Endothelial cell of coronary artery (primary cell): ENCODE measurements around the gene MTMR1. TPM values are rescaled to one million over a fixed set of nuclear protein-coding genes. Genes with fewer than 3 reads are reported as not detected.

Source experiments
- total RNA-seq: library from RNA; depleted of rRNA; stranded (reverse); fragments of >200 nt; gene quantifications from 2 replicates; pipeline ENCODE4 v1.2.3, GENCODE V29; 2014

The MTMR1 gene
- total RNA-seq = 14.1 and 15.8 TPM in 2 replicates

GRCh38 chrX:150692831-150693724 lies at the start of gene MTMR1:
TSS of gene MTMR1 (plus strand) at chrX:150693396. CDS start at chrX:150693531, 135 bp downstream.

Other genes starting within 250 kb of the MTMR1 start
- 7.6 and 9.7 TPM in 2 replicates for gene MTM1, start 124.8 kb upstream of the MTMR1 start, total RNA-seq
- gene CD99L2, start 205.3 kb downstream of the MTMR1 start, total RNA-seq = 23.5 and 24.0 TPM in 2 replicates